Aorta (tissue), 5 donors: ENCODE measurements around the gene DENND1A. TPM values are rescaled to one million over a fixed set of nuclear protein-coding genes. Genes with fewer than 3 reads are reported as not detected.

Source experiments
- ATAC-seq: fragments of 200-7000 bp; cut with Tn5 transposase; one replicate; pipeline ENCODE4 v1.9.1; 2022; ENCODE audit warnings: moderate library complexity; ENCODE audit not compliant: low FRiP score
- DNase-seq, 2 donors: peaks; one replicate each; pipeline ENCODE4 v3.0.0-alpha.2; 2020
- H3K27ac ChIP-seq, 2 donors: one replicate each; pipeline ENCODE4 v1.5.1; 2013; ENCODE audit warnings: low read length in 2 of 2, mild to moderate bottlenecking in 2 of 2, moderate library complexity in 2 of 2, control low read depth in 1 of 2, inconsistent platforms in 1 of 2, low read depth in 1 of 2
- H3K27me3 ChIP-seq, 2 donors: one replicate each; pipeline ENCODE4 v1.6.1; 2013; ENCODE audit warnings: control low read depth in 1 of 2, low read length in 1 of 2, mild to moderate bottlenecking in 1 of 2, moderate library complexity in 1 of 2; ENCODE audit not compliant: insufficient read depth in 2 of 2, control insufficient read depth in 1 of 2
- H3K36me3 ChIP-seq, 2 donors: one replicate each; pipeline ENCODE4 v1.6.1; 2013; ENCODE audit warnings: control low read depth in 1 of 2, low read length in 1 of 2, mild to moderate bottlenecking in 1 of 2; ENCODE audit not compliant: insufficient read depth in 2 of 2, control insufficient read depth in 1 of 2
- H3K4me1 ChIP-seq, 2 donors: one replicate each; pipeline ENCODE4 v1.6.1; 2013; ENCODE audit warnings: low read length in 2 of 2, control low read depth in 1 of 2, mild to moderate bottlenecking in 1 of 2, moderate library complexity in 1 of 2; ENCODE audit not compliant: insufficient read depth in 2 of 2, control insufficient read depth in 1 of 2
- H3K4me3 ChIP-seq, 2 donors: one replicate each; pipeline ENCODE4 v1.5.1; 2013; ENCODE audit warnings: low read length in 2 of 2, control low read depth in 1 of 2, mild to moderate bottlenecking in 1 of 2
- H3K9me3 ChIP-seq: one replicate; pipeline ENCODE4 v1.6.1; 2013; ENCODE audit warnings: mild to moderate bottlenecking, low read length; ENCODE audit not compliant: control insufficient read depth
- WGBS, 2 donors: extraction: QIAGEN DNeasy Blood & Tissue Kit; methylation state at CpG; one replicate each; pipeline ENCODE4 v1.1.7; 2013; 5-methylcytosine and 5-hydroxymethylcytosine counted together
- intact Hi-C, 2 donors: fragments of 100-400 bp; cut with DNase I; formaldehyde crosslinking; loops; one replicate each; pipeline versions ENCODE4 v1.14.2 to v1.15.0; 2022
- polyA plus RNA-seq, 2 donors: library from polyadenylated mRNA; stranded (reverse); fragments of 200-250 nt; gene quantifications; one replicate each; pipeline ENCODE4 v1.2.3, GENCODE V29; 2013
- total RNA-seq, 2 donors: library from RNA; stranded (reverse); fragmentation: NEBNext Ultra II Directional; extraction: Animal tissue kit (Norgen Biotek cat#: 25700); gene quantifications; one replicate each; pipeline ENCODE4 v1.2.1, GENCODE V29; 2021
- donor health status: healthy with polysubstance abuse.
- donor health status: Bipolar disorder and iron deficiency.
- donor health status: DM: no; HTN: no; CAD: no.
- donor health status: DM: no; HTN: no; CAD: no.
- donor health status: DM: yes; HTN: yes; CAD: no.

The DENND1A gene
- total and polyA plus RNA-seq, 4 donors, result 6.9 to 31.4 (median 15.3) TPM

GRCh38 chr9:123380852-123381705 lies 548.8 kb downstream of the DENND1A start:
- Histone ChIP-seq H3K4me1 (no peaks in the 10 kb centered on the region), H3K27me3 (no peaks in the 10 kb centered on the region), H3K4me3 (no peak overlapping the region), H3K36me3 (no peaks in the 10 kb centered on the region), H3K27ac (no peak overlapping the region), H3K9me3 (no peaks in the 10 kb centered on the region)
- DNase-seq, result no peak
- ATAC-seq, result no peak
- intact Hi-C loops, result no loop called here
- 88 to 91% methylated on average over 24 to 28 of the region's 28 CpGs for WGBS, 2 donors

DNA sequence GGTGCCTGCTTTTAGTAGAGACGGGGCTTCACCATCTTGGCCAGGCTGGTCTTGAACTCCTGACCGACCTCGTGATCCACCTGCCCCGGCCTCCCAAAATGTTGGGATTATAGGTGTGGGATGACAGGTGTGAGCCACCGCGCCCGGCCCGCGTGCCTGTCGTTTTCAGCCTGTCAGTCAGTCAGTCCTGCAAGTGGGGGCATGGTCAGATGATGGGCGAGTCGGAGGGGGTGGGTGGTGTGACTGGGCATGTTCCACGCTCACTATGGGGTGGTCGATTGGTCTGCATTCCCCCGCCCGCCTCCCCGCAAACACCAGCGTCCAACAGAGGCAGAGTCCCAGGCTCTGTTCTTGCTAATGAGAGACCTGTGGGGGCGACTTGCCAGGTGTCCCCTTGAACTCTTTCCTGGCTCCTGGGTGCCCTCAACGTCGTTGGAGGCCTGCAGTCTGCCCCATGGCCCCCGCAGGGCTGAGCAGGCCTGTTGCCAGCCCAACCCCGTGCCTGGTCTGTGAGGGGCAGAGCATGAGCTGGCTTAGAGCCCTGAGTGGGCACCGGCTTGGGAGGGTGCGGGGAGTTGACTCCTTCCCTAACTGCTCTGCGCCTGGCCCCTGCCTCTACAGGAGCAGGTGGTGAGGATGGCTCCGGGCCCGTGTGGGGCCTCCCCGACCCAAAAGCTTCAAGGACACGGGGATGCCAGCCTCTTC lies 550.8 kb downstream of the DENND1A start:
- Histone ChIP-seq H3K36me3 (no peaks in the 10 kb centered on the region), H3K4me1 (no peaks in the 10 kb centered on the region), H3K27me3 (no peaks in the 10 kb centered on the region), H3K27ac (no peak overlapping the region), H3K9me3 (no peaks in the 10 kb centered on the region), H3K4me3 (no peak overlapping the region)
- DNase-seq (no peak), ATAC-seq (no peak)
- 83 to 84% methylated on average over 30 of the region's 30 CpGs for WGBS, 2 donors
- intact Hi-C loops, result no loop called here

GRCh38 chr9:123378025-123378424 lies 551.9 kb downstream of the DENND1A start:
- H3K9me3 ChIP-seq, result no peaks in the 10 kb centered on the region
- no peak overlapping the region for H3K27ac ChIP-seq
- no peaks in the 10 kb centered on the region for H3K27me3 ChIP-seq
- intact Hi-C loops, result no loop called here
- DNase-seq, result no peak
- ATAC-seq, result no peak
- H3K4me1 ChIP-seq, result no peaks in the 10 kb centered on the region
- no peaks in the 10 kb centered on the region for H3K36me3 ChIP-seq
- WGBS, 2 donors, result 70 to 72% methylated on average over 10 of the region's 10 CpGs
- no peak overlapping the region for H3K4me3 ChIP-seq

- H3K27ac ChIP-seq, result no peak overlapping the region
- no peaks in the 10 kb centered on the region for H3K36me3 ChIP-seq
- intact Hi-C loops, result no loop called here
- DNase-seq (no peak), ATAC-seq (no peak)
- H3K4me1 ChIP-seq, result no peaks in the 10 kb centered on the region
- WGBS, 2 donors, result 71 to 75% methylated on average over 21 of the region's 21 CpGs
- H3K9me3 ChIP-seq, result no peaks in the 10 kb centered on the region
- H3K27me3 ChIP-seq, result no peaks in the 10 kb centered on the region
- H3K4me3 ChIP-seq, result no peak overlapping the region
Measured at GRCh38 chr9:123377211-123377971, 552.5 kb downstream of the DENND1A start.

GRCh38 chr9:123376218-123377071 lies 553.5 kb downstream of the DENND1A start:
- 73% methylated on average over 24 of the region's 24 CpGs for WGBS, 2 donors
- Histone ChIP-seq H3K27me3 (no peaks in the 10 kb centered on the region), H3K9me3 (no peaks in the 10 kb centered on the region), H3K36me3 (no peaks in the 10 kb centered on the region), H3K4me1 (no peaks in the 10 kb centered on the region), H3K27ac (no peak overlapping the region), H3K4me3 (no peak overlapping the region)
- DNase-seq (no peak), ATAC-seq (no peak)
- intact Hi-C loops, result no loop called here

DNA sequence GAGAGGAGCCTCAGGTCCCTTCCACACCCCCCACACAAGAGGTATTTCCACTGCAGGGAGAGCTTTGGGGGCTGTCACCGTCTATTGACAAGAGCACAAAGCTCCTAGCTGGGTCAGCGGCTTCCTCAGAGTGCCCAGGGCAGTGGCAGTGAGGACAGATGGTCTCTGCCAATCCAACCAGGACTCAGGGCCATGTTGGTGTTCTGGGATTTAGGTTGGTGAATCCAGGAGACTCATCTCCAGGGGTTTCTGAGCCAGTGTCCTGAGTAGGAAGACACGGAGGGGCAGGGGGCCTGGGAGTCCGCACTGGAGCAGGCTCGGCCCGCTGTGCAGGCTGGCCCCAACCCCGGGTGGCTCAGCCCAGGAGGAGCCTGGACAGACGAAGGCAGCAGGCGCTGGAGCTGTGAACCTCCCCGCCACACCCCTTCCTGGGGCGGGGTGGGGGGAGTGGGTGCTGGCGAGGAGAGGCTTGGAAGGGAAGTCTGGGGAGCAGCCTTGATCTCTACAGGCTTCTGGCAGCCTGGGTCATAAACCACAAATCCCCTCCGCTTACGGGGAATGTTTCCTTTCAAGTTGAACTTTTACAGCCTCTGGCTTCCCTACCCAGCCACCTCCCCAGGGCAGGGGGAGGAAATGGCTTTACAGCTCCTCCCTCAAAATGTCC lies 554.3 kb downstream of the DENND1A start:
- Histone ChIP-seq H3K27ac (no peak overlapping the region), H3K9me3 (no peaks in the 10 kb centered on the region), H3K4me1 (no peaks in the 10 kb centered on the region), H3K4me3 (no peak overlapping the region), H3K36me3 (no peaks in the 10 kb centered on the region), H3K27me3 (no peaks in the 10 kb centered on the region)
- ATAC-seq (no peak), DNase-seq (no peak)
- intact Hi-C loops, result no loop called here
- 15 to 18% methylated on average over 14 of the region's 14 CpGs for WGBS, 2 donors

GRCh38 chr9:123373946-123374345 lies 556.0 kb downstream of the DENND1A start:
- no peaks in the 10 kb centered on the region for H3K9me3 ChIP-seq
- no peak overlapping the region for H3K27ac ChIP-seq
- no peaks in the 10 kb centered on the region for H3K27me3 ChIP-seq
- 11 to 15% methylated on average over 10 of the region's 10 CpGs for WGBS, 2 donors
- DNase-seq (no peak), ATAC-seq (no peak)
- no peaks in the 10 kb centered on the region for H3K36me3 ChIP-seq
- no peak overlapping the region for H3K4me3 ChIP-seq
- intact Hi-C loops, result no loop called here
- no peaks in the 10 kb centered on the region for H3K4me1 ChIP-seq
